Tibial artery (tissue), 4 donors: ENCODE data around the gene NEIL1.

Experiments used
- DNase-seq, 2 donors: peaks; one replicate each; pipeline ENCODE4 v3.0.0-alpha.2; 2019
- H3K27ac ChIP-seq, 2 donors: fragments of 200-600 bp; sonication (generic) in 1 of 2; 1 replicate in 1 of 2; 2 replicates in 1 of 2; pipeline ENCODE4 v1.5.1; 2018 to 2019; ENCODE audit warnings: mild to moderate bottlenecking in 1 of 2
- H3K27me3 ChIP-seq, 2 donors: fragments of 200-600 bp; sonication (generic) in 1 of 2; one replicate each; pipeline versions ENCODE4 v1.5.1 to v1.6.0; 2016 to 2019
- H3K36me3 ChIP-seq, 3 donors: fragments of 200-600 bp; sonication (generic) in 2 of 3; one replicate each; pipeline ENCODE4 v1.5.1; 2016 to 2019; ENCODE audit warnings: mild to moderate bottlenecking in 2 of 3
- H3K4me1 ChIP-seq, 4 donors: fragments of 200-600 bp; sonication (generic) in 2 of 4; 1 replicate in 3 of 4; 2 replicates in 1 of 4; pipeline ENCODE4 v1.5.1; 2016 to 2019
- H3K4me3 ChIP-seq, 2 donors: fragments of 200-600 bp; sonication (generic) in 1 of 2; 1 replicate in 1 of 2; 2 replicates in 1 of 2; pipeline ENCODE4 v1.5.1; 2018 to 2019; ENCODE audit warnings: mild to moderate bottlenecking in 2 of 2
- H3K9me3 ChIP-seq, 3 donors: fragments of 200-600 bp; sonication (generic) in 1 of 3; one replicate each; pipeline ENCODE4 v1.5.1; 2016 to 2019
- intact Hi-C: fragments of 100-400 bp; cut with DNase I; formaldehyde crosslinking; loops from one replicate; pipeline ENCODE4 v1.15.0; 2023; ENCODE audit warnings: low total_unique reads
- TF ChIP-seq, protein P1 (sequence below), 2 experiments: fragments of 200-600 bp in 1 of 2; fragments of 450-650 bp in 1 of 2; IDR thresholded peaks; one replicate each; pipeline ENCODE4 v1.5.1; 2017 to 2019; ENCODE audit warnings: antibody characterized with exemption in 2 of 2, mild to moderate bottlenecking in 1 of 2, moderate library complexity in 1 of 2

NEIL1 gene

DNA sequence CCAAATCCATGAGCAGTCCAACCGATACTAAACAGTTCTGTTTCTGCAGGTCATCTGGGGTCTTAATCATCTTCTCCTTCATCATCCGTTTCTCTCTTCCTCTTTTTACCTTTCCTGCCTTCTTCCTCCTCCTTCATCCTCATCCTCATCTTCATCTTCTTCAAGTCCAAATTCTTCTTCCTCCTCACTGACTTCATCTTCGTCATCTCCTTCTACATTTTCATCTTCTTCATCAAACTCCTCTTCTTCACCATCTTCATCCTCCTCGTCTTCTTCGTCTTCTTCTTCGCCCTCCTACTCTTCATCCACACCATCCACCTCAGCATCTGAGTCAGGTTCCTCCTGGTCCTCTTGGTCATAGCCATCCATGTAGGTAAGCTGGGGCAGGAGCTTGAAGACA is 25.1 kb upstream of the NEIL1 start:
- no peaks in the 10 kb centered on the region for H3K9me3 ChIP-seq
- intact Hi-C loops: loop anchor here (5.0 kb wide), 1 partner anchor 349 kb away; no protein-coding TSS in a partner anchor
- TF ChIP-seq, protein P1, sequence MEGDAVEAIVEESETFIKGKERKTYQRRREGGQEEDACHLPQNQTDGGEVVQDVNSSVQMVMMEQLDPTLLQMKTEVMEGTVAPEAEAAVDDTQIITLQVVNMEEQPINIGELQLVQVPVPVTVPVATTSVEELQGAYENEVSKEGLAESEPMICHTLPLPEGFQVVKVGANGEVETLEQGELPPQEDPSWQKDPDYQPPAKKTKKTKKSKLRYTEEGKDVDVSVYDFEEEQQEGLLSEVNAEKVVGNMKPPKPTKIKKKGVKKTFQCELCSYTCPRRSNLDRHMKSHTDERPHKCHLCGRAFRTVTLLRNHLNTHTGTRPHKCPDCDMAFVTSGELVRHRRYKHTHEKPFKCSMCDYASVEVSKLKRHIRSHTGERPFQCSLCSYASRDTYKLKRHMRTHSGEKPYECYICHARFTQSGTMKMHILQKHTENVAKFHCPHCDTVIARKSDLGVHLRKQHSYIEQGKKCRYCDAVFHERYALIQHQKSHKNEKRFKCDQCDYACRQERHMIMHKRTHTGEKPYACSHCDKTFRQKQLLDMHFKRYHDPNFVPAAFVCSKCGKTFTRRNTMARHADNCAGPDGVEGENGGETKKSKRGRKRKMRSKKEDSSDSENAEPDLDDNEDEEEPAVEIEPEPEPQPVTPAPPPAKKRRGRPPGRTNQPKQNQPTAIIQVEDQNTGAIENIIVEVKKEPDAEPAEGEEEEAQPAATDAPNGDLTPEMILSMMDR (IDR thresholded peaks at IDR 0.05): no peak
- H3K27ac ChIP-seq: no peak overlapping the region
- no peaks in the 10 kb centered on the region for H3K4me1 ChIP-seq
- DNase-seq: no peak
- H3K27me3 ChIP-seq: no peaks in the 10 kb centered on the region
- H3K36me3 ChIP-seq: no peaks in the 10 kb centered on the region
- no peak overlapping the region for H3K4me3 ChIP-seq

DNA sequence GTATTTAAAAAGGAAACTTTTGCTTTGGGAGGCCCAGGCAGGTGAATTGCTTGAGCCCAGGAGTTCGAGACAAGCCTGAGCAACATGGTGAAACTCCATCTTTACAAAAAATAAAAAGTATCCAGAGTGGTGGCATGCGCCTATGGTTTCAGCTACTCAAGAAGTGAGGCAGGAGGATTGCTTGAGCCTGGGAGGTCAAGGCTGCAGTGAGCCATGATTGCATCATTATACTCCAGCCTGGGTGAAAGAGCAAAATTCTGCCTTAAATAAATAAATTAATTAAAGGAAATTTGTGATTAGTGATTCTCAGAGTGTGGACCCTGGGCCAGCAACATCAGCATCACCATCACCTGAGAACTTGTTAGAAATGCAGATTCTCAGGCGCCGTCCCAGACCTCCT is 20.9 kb upstream of the NEIL1 start:
- no peak for DNase-seq
- Histone ChIP-seq H3K4me3 (no peak overlapping the region), H3K9me3 (no peaks in the 10 kb centered on the region), H3K36me3 (no peaks in the 10 kb centered on the region), H3K27ac (no peak overlapping the region), H3K4me1 (no peaks in the 10 kb centered on the region), H3K27me3 (no peaks in the 10 kb centered on the region)
- TF ChIP-seq, protein P1 (IDR thresholded peaks at IDR 0.05): no peak
- intact Hi-C loops: no loop called here

DNA sequence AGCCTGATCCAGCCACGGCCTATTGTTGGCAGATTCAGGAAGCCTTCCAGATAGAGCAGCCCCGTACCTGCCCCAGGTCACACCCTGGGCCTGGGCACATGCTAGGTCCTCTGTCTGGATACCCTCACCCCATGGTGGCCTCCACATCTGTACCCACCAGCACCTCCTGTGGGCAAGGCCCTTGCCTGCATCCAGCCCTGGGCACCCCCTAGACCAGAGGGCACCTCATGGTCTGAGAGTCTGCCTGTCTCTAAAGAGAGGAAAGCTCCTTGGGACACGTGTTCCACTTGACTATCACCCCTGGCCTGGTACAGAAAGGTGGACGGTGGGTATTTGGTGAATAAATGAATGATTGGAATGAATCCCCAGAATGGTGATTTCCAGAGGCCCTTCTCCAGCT is 19.8 kb upstream of the NEIL1 start:
- no peaks in the 10 kb centered on the region for H3K4me1 ChIP-seq
- no peak for DNase-seq
- no peaks in the 10 kb centered on the region for H3K36me3 ChIP-seq
- no peaks in the 10 kb centered on the region for H3K9me3 ChIP-seq
- no peaks in the 10 kb centered on the region for H3K27me3 ChIP-seq
- H3K4me3 ChIP-seq: no peak overlapping the region
- no peak overlapping the region for H3K27ac ChIP-seq
- intact Hi-C loops: no loop called here
- TF ChIP-seq, protein P1 (IDR thresholded peaks at IDR 0.05): no peak

DNA sequence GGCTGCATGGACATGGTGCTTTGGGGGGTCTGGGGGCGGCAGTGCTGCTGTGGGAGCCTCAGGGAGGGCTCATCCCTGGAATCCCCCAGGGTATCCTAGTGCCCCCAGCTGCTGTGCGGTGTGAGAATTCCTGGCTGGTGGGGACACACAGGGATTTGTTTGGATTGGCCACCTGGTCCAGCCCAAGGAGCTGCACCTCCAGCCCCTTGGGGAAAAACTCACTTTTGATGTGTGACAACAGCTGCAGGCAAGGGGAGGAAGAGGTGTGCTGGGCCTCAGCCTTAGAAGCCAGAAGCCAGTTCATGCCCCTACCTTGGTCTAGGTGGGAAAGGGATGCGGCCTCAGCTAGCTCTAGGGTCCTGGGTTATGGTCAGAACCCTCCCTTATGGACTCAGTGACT is 19.3 kb upstream of the NEIL1 start:
- no peaks in the 10 kb centered on the region for H3K27me3 ChIP-seq
- no peaks in the 10 kb centered on the region for H3K36me3 ChIP-seq
- no peak overlapping the region for H3K4me3 ChIP-seq
- intact Hi-C loops: no loop called here
- H3K9me3 ChIP-seq: no peaks in the 10 kb centered on the region
- H3K4me1 ChIP-seq: no peaks in the 10 kb centered on the region
- TF ChIP-seq, protein P1 (IDR thresholded peaks at IDR 0.05): no peak
- DNase-seq: no peak
- no peak overlapping the region for H3K27ac ChIP-seq

GRCh38 chr15:75328493-75329314 is 18.1 kb upstream of the NEIL1 start:
- no peaks in the 10 kb centered on the region for H3K27me3 ChIP-seq
- DNase-seq: no peak
- TF ChIP-seq, protein P1 (IDR thresholded peaks at IDR 0.05): no peak
- intact Hi-C loops: no loop called here
- H3K27ac ChIP-seq: no peak overlapping the region
- H3K4me1 ChIP-seq: no peaks in the 10 kb centered on the region
- H3K9me3 ChIP-seq: no peaks in the 10 kb centered on the region
- H3K4me3 ChIP-seq: no peak overlapping the region
- no peaks in the 10 kb centered on the region for H3K36me3 ChIP-seq
